Activated naive CD4-positive, alpha-beta T cell treated with anti-CD3 and anti-CD28 coated beads for 36 hours (primary cell): ENCODE measurements around the gene ANO4. TPM values are rescaled to one million over a fixed set of nuclear protein-coding genes. Genes with fewer than 3 reads are reported as not detected.
A peak's percentile ranks its signal among the peaks of the same experiment; 100 is the strongest.
"Not testable (repeated sequence)": the region's sequence is repeated elsewhere in the genome, so short reads cannot be mapped to it uniquely, and the experiment has no call there.

Experiments
- CTCF ChIA-PET: fragments of 350-600 bp; sonication (Branson Sonifier 250); formaldehyde crosslinking; loops from one replicate; lab custom pipeline; 2021; ENCODE audit warnings: antibody characterized with exemption; lab: Charles Lee
- DNase-seq: peaks from one replicate; pipeline ENCODE4 v3.0.0-alpha.2; 2020
- H3K27ac Mint-ChIP-seq: one replicate; pipeline ENCODE4 v1.8.0; 2021; ENCODE audit warnings: mild to moderate bottlenecking, mixed read lengths
- H3K27me3 Mint-ChIP-seq: one replicate; pipeline ENCODE4 v1.8.0; 2021; ENCODE audit warnings: low read depth, mixed read lengths
- H3K36me3 Mint-ChIP-seq: one replicate; pipeline ENCODE4 v1.8.0; 2021; ENCODE audit warnings: low read depth, mixed read lengths
- H3K4me1 Mint-ChIP-seq: one replicate; pipeline ENCODE4 v1.8.0; 2021; ENCODE audit warnings: low read depth, mixed read lengths
- H3K4me3 Mint-ChIP-seq: one replicate; pipeline ENCODE4 v1.8.0; 2021; ENCODE audit warnings: mild to moderate bottlenecking, moderate library complexity, mixed read lengths
- H3K9me3 Mint-ChIP-seq: one replicate; pipeline ENCODE4 v1.8.0; 2021; ENCODE audit warnings: mixed read lengths
- intact Hi-C: fragments of 100-400 bp; cut with micrococcal nuclease; formaldehyde crosslinking; loops from one replicate; pipeline ENCODE4 v1.15.1; 2023
- total RNA-seq, 2 experiments: library from RNA; stranded (reverse); gene quantifications; one replicate each; pipeline ENCODE4 v1.2.3, GENCODE V29; 2021

ANO4 gene
- total RNA-seq, 2 experiments from 2014 or later: not detected

- Mint-ChIP-seq H3K27ac (no peak overlapping the region), H3K27me3 (peaks cover 4% of the 10 kb centered on the region), H3K4me3 (no peak overlapping the region), H3K36me3 (no peaks in the 10 kb centered on the region), H3K9me3 (no peaks in the 10 kb centered on the region), H3K4me1 (no peaks in the 10 kb centered on the region)
- intact Hi-C loops: loop anchor here (10.0 kb wide), 1 partner anchor 247 kb away; no protein-coding TSS in a partner anchor
- CTCF ChIA-PET: no interaction called here
- peak; percentile 4 for DNase-seq
Measured at GRCh38 chr12:100987552-100988521, 193.3 kb downstream of the ANO4 start.

- H3K27me3 Mint-ChIP-seq, H3K4me1 Mint-ChIP-seq, H3K4me3 Mint-ChIP-seq, DNase-seq, H3K36me3 Mint-ChIP-seq, CTCF ChIA-PET, H3K9me3 Mint-ChIP-seq, H3K27ac Mint-ChIP-seq: not testable (repeated sequence)
- intact Hi-C loops: loop anchor here (10.0 kb wide), 1 partner anchor 245 kb away; no protein-coding TSS in a partner anchor
Measured at GRCh38 chr12:100989509-100989908, 194.9 kb downstream of the ANO4 start.

- no peaks in the 10 kb centered on the region for H3K9me3 Mint-ChIP-seq
- no peak for DNase-seq
- no peak overlapping the region for H3K4me3 Mint-ChIP-seq
- H3K4me1 Mint-ChIP-seq: no peaks in the 10 kb centered on the region
- intact Hi-C loops: no loop called here
- H3K27ac Mint-ChIP-seq: no peak overlapping the region
- H3K36me3 Mint-ChIP-seq: no peaks in the 10 kb centered on the region
- CTCF ChIA-PET: no interaction called here
- H3K27me3 Mint-ChIP-seq: peaks cover 4% of the 10 kb centered on the region
Measured at GRCh38 chr12:100991102-100991501, 196.5 kb downstream of the ANO4 start.

GRCh38 chr12:100992194-100992593 is 197.6 kb downstream of the ANO4 start:
- no peak overlapping the region for H3K4me3 Mint-ChIP-seq

GRCh38 chr12:100993916-100994450 is 199.4 kb downstream of the ANO4 start:
- no peak for DNase-seq
- Mint-ChIP-seq H3K27me3 (no peaks in the 10 kb centered on the region), H3K27ac (no peak overlapping the region), H3K4me3 (no peak overlapping the region), H3K4me1 (no peaks in the 10 kb centered on the region), H3K9me3 (no peaks in the 10 kb centered on the region), H3K36me3 (no peaks in the 10 kb centered on the region)
- intact Hi-C loops: no loop called here
- CTCF ChIA-PET: no interaction called here

More at GRCh38 chr12:100992194-100992593, 197.6 kb downstream of the ANO4 start:
- intact Hi-C loops: no loop called here
- DNase-seq: no peak
- peaks cover 4% of the 10 kb centered on the region for H3K27me3 Mint-ChIP-seq
- no peaks in the 10 kb centered on the region for H3K9me3 Mint-ChIP-seq
- H3K27ac Mint-ChIP-seq: no peak overlapping the region
- CTCF ChIA-PET: no interaction called here
- H3K4me1 Mint-ChIP-seq: no peaks in the 10 kb centered on the region
- no peaks in the 10 kb centered on the region for H3K36me3 Mint-ChIP-seq

- CTCF ChIA-PET: interaction anchor here (0.6 kb wide), 1 partner anchor 328 kb away, joined by 4 read pairs; no protein-coding TSS in a partner anchor
- DNase-seq: no peak
- Mint-ChIP-seq H3K4me1 (no peaks in the 10 kb centered on the region), H3K9me3 (peaks cover 1% of the 10 kb centered on the region), H3K27ac (no peak overlapping the region), H3K36me3 (no peaks in the 10 kb centered on the region), H3K27me3 (no peaks in the 10 kb centered on the region), H3K4me3 (no peak overlapping the region)
- intact Hi-C loops: no loop called here
Measured at GRCh38 chr12:100995201-100995600, 200.6 kb downstream of the ANO4 start.

GRCh38 chr12:100995771-100996170 is 201.2 kb downstream of the ANO4 start:
- H3K9me3 Mint-ChIP-seq: peaks cover 1% of the 10 kb centered on the region

GRCh38 chr12:101001669-101002068 is 207.1 kb downstream of the ANO4 start:
- H3K4me1 Mint-ChIP-seq: no peaks in the 10 kb centered on the region
- no peaks in the 10 kb centered on the region for H3K36me3 Mint-ChIP-seq
- no peaks in the 10 kb centered on the region for H3K27me3 Mint-ChIP-seq
- no peak for DNase-seq
- no peak overlapping the region for H3K27ac Mint-ChIP-seq
- H3K4me3 Mint-ChIP-seq: no peak overlapping the region
- CTCF ChIA-PET: no interaction called here
- intact Hi-C loops: no loop called here
- H3K9me3 Mint-ChIP-seq: peaks cover 1% of the 10 kb centered on the region

More at GRCh38 chr12:100995771-100996170, 201.2 kb downstream of the ANO4 start:
- intact Hi-C loops: no loop called here
- Mint-ChIP-seq H3K4me3 (no peak overlapping the region), H3K4me1 (no peaks in the 10 kb centered on the region), H3K27me3 (no peaks in the 10 kb centered on the region), H3K27ac (no peak overlapping the region), H3K36me3 (no peaks in the 10 kb centered on the region)
- CTCF ChIA-PET: no interaction called here
- DNase-seq: no peak

- H3K36me3 Mint-ChIP-seq: no peaks in the 10 kb centered on the region
- intact Hi-C loops: no loop called here
- H3K4me1 Mint-ChIP-seq: no peaks in the 10 kb centered on the region
- peaks cover 1% of the 10 kb centered on the region for H3K9me3 Mint-ChIP-seq
- no peak for DNase-seq
- no peak overlapping the region for H3K27ac Mint-ChIP-seq
- CTCF ChIA-PET: no interaction called here
- H3K4me3 Mint-ChIP-seq: no peak overlapping the region
- no peaks in the 10 kb centered on the region for H3K27me3 Mint-ChIP-seq
Measured at GRCh38 chr12:101002696-101003419, 208.3 kb downstream of the ANO4 start.

GRCh38 chr12:101004898-101005297 is 210.3 kb downstream of the ANO4 start:
- CTCF ChIA-PET: no interaction called here
- Mint-ChIP-seq H3K27ac (no peak overlapping the region), H3K27me3 (no peaks in the 10 kb centered on the region), H3K36me3 (no peaks in the 10 kb centered on the region), H3K9me3 (peaks cover 13% of the 10 kb centered on the region), H3K4me3 (no peak overlapping the region), H3K4me1 (no peaks in the 10 kb centered on the region)
- intact Hi-C loops: no loop called here
- DNase-seq: no peak

GRCh38 chr12:101009274-101009673 is 214.7 kb downstream of the ANO4 start:
- no peak for DNase-seq
- Mint-ChIP-seq H3K9me3 (peaks cover 22% of the 10 kb centered on the region), H3K36me3 (no peaks in the 10 kb centered on the region), H3K27me3 (no peaks in the 10 kb centered on the region), H3K27ac (no peak overlapping the region), H3K4me3 (no peak overlapping the region), H3K4me1 (no peaks in the 10 kb centered on the region)
- intact Hi-C loops: no loop called here
- CTCF ChIA-PET: no interaction called here

GRCh38 chr12:101010896-101011295 is 216.3 kb downstream of the ANO4 start:
- no peaks in the 10 kb centered on the region for H3K4me1 Mint-ChIP-seq
- no peak overlapping the region for H3K27ac Mint-ChIP-seq
- no peak overlapping the region for H3K4me3 Mint-ChIP-seq
- intact Hi-C loops: no loop called here
- DNase-seq: no peak
- H3K9me3 Mint-ChIP-seq: peaks cover 22% of the 10 kb centered on the region
- H3K27me3 Mint-ChIP-seq: no peaks in the 10 kb centered on the region
- no peaks in the 10 kb centered on the region for H3K36me3 Mint-ChIP-seq
- CTCF ChIA-PET: no interaction called here
